ENCODE measurements around the gene MARCHF2.

The MARCHF2 gene

GRCh38 chr19:8455018-8455417, 41.9 kb downstream of the MARCHF2 start:
- no peak for DNase-seq

DNA sequence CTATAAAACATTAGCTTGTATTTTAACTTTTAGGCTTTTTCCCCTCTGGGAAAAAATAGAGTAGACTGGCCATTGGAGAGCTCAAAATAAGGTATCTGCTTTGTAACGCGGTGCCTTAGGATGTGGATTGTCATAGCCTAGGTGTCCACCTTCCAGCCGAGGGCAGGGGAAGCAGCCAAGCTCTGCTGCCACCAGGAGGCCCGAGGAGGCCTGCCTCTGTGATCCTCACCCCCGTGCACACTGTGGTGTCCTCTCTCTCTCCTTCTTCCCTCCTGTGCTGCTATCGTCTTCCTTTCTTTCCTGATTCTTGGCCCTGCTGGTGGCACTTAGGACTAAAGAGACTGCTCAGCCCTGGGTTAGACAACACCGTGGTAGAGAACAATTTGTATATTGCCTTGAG, 43.0 kb downstream of the MARCHF2 start:
- no peak for DNase-seq

GRCh38 chr19:8457209-8457608, 44.1 kb downstream of the MARCHF2 start:
- DNase-seq, result no peak

DNA sequence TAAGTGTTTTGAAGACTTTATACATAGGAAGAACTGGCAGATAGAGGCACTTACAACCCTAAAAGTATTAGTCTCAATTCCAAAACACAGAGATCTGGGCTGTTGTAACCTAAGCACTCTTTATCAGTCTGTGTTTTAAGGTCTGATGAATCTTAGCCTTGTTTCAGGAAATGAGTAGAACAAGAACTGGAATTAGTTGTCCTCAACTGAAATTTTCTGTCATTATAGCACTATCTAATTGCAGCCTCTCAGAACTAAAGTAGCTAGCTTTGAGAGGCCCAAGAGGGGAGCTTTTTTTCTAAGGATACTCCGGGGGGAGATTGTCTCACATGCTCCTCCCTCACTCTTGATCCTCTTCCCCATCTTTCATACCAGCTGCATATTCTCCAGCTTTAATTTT, 44.7 kb downstream of the MARCHF2 start:
- no peak for DNase-seq

- DNase-seq, result no peak
Observed at GRCh38 chr19:8458380-8458779, 45.3 kb downstream of the MARCHF2 start.

- DNase-seq, result no peak
Observed at GRCh38 chr19:8459095-8459494, 46.0 kb downstream of the MARCHF2 start.

DNA sequence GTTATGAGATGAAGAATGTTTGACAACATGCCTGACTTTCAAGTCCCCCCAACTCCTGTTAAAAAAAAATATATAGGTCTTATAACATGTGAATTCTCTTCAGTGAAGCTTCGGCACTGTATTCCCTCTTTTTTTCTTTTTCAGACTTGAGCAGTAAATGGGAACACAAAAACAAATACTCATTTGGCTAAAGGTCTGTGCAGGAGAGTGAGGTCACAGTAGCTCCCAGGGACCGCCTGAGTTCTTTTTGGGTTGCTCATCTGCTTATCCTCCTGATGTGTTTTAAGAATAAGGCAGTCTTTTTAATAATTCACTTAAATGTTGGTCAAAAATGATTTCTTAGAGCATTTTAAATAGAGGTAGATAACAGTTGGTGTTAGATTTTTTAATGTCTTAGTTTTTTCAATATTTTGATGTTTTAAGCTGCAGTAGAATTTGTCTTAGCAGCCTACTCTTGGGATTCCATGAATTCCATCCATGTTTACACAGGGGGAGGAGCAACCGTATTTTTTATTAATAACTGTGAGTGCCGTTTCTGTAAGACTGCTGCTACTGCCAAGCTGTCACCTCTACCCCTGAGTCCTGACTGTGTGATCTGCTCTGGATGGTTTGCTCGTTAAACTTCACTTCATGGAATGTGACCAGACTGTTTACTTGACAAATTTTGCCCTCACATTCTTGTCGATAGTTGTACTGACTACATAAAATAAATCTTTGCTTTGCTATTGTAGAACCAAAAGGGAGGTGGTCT, 46.6 kb downstream of the MARCHF2 start:
- DNase-seq, result no peak

DNA sequence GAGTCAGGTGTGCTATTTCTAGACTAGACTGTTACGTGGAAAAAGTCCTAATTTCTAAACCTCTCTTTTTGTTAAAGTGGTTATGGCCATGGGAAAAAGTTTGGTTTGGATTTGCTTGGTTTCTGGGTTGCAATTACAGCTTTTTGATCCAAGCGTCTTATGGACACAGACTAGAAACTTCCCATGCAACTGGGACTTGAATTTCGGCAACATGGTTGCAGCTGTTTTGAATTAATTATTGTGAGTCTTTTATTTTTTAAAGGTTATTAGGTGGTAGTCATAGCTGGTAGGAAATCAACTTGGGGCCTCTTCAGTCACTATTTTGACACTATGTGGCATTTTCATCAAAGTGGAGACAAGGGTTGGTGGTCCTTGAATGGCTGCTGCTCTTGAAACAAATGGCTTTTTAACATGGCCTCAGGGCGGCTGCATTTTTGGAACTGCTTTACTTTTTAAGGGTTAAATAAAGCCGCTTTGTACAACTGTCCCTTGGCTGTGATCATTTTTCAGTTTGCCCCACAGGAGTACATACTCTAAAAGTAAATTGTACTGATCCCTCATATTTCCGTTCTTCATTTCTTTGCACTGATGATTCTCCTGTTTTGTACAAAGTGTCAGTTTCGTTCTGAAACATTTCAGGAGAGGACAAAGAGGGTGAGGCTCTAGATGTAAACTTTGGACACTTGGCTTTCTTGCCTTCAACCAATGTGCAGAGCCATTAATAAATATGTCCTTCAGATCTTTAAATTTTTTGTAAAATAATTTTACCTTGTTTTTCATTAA, 47.6 kb downstream of the MARCHF2 start:
- DNase-seq, result no peak

- no peak for DNase-seq
Observed at GRCh38 chr19:8461376-8461775, 48.3 kb downstream of the MARCHF2 start.

DNA sequence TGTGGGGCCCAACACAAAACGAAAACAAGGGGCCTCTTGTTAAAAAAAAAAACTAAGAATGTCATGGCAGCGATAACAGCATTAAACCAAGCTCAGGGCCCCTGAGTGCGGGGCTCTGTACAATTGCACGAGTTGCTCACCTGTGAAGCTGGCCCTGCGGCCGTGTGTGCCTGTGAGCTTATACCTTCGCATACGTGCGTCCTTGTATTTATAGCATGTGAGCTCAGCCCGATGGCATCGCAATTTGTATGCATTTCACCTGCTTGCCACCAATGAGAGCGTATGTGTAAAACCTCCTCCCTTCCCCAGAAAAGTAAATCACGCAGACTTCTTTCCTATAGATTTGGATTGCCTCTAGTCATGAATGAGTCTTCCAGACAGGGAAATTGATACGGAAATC, 48.8 kb downstream of the MARCHF2 start:
- DNase-seq, result no peak

DNA sequence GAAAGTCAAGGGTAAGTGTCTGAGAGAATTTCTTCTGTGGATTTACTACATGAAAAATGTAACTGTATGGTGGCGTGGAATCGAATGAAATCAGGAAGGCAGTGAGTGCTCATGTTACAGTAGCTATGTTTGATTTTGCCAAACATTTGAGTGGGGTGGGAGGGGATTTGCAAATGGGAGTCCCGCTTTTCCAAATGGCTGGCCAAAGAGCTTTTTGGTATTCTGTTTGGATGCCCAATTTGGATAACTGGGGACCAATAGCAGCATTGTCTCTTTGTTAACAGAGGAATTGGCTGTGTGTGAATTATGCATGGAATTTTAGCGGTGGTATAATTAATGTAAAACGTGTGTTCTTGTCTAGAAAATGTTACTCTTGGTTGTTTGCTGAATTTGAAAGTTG, 49.5 kb downstream of the MARCHF2 start:
- DNase-seq, result no peak

GRCh38 chr19:8463365-8463764, 50.3 kb downstream of the MARCHF2 start:
- DNase-seq, result no peak

- DNase-seq, result no peak
Observed at GRCh38 chr19:8466018-8466417, 52.9 kb downstream of the MARCHF2 start.

GRCh38 chr19:8468124-8468523, 55.0 kb downstream of the MARCHF2 start:
- no peak for DNase-seq

DNA sequence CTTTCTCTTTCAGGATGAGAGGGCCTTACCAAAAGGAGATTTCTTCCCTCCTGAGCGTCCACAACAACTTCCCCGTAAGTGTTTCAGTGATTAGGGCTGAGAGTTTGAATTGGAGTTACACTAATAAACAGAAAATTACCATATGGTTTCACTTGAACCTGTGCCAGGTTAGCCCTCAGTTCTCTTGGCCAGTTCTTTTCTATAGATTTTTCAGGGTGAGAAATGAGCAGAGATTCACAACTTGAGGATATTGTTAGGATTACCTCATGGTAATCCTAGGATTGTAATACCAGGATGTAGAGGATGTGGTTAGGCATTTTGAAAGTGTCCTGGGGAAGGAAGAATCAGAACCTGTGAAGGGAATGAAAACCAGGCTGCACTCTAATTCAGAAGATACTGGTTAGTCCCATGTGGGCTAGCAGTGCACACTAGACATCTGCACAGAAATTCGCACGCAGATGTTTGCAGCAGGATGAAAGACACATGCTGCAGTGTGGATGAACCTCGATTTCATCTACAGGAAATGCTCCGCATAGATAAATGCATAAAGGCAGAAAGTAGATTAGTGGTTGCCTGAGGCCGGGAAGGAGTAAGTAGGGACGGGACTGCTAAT, 55.8 kb downstream of the MARCHF2 start:
- DNase-seq, result no peak

- no peak for DNase-seq
Observed at GRCh38 chr19:8469613-8470368, 56.7 kb downstream of the MARCHF2 start.

- DNase-seq, result peak; percentile 43 to 58 (median 56)
Observed at GRCh38 chr19:8473648-8474476, 60.8 kb downstream of the MARCHF2 start.

DNA sequence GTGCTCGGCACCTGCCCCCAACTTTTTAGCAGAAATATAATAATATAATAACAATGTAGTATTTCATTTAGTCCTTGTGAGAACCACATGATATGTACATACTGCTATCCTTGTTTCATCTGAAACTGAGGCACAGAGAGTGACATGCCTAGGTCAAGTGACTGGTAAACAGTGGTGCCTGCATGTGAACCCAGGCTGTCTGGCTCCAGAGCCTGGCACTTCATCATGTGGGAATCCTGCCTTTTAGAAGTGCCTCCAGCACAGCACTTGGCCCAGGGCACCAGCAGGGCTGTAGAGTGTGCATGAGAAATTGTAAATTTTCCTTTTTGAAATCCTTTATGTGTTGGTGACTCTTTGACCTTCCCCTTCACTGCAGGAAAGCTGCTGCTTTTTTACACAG, 61.9 kb downstream of the MARCHF2 start:
- no peak for DNase-seq

GRCh38 chr19:8476524-8476923, 63.4 kb downstream of the MARCHF2 start:
- DNase-seq, result no peak

GRCh38 chr19:8477889-8478288, 64.8 kb downstream of the MARCHF2 start:
- no peak for DNase-seq

DNA sequence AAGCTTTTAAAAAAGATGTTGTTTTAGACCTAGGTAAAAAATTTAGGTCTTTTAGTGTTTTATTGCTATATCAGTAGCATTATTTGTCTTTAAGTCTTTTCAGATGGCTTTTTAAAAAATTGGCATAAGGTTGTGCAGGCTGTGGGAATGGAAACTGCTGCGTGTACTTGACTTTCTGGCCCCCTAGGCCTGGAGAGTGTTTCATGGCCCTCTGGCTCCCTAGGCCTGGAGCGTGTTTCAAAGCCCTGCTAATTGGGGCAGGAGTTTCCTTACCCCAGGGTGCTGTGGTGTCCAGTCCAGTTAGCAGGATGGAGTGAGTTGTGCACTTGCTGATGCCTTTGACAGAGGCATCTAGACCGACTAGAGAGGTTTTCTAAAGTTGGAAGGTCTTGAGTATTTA, 65.5 kb downstream of the MARCHF2 start:
- no peak for DNase-seq

GRCh38 chr19:8481201-8481600, 68.1 kb downstream of the MARCHF2 start:
- no peak for DNase-seq
